LNCaP clone FGC (cell line): Measurements from ENCODE around the gene CFAP61.

Experiments
- DNase-seq: peaks from one replicate; pipeline ENCODE4 v3.0.0-alpha.2; 2011; ENCODE audit warnings: low read depth
- H3K4me3 ChIP-seq: 2 replicates; pipeline ENCODE4 v1.5.1; 2011; ENCODE audit warnings: mild to moderate bottlenecking, low read depth, low read length, control low read depth
- CTCF ChIP-seq: IDR thresholded peaks from 2 replicates; pipeline ENCODE4 v1.5.1; 2012; ENCODE audit warnings: mild to moderate bottlenecking; ENCODE audit not compliant: control insufficient read depth, insufficient read depth; ENCODE audit errors: extremely low read depth

CFAP61 gene

GRCh38 chr20:20188647-20189046 lies 136.3 kb downstream of the CFAP61 start:
- TF ChIP-seq CTCF, result no peak
- no peak for DNase-seq
- H3K4me3 ChIP-seq, result no peak overlapping the region

DNA sequence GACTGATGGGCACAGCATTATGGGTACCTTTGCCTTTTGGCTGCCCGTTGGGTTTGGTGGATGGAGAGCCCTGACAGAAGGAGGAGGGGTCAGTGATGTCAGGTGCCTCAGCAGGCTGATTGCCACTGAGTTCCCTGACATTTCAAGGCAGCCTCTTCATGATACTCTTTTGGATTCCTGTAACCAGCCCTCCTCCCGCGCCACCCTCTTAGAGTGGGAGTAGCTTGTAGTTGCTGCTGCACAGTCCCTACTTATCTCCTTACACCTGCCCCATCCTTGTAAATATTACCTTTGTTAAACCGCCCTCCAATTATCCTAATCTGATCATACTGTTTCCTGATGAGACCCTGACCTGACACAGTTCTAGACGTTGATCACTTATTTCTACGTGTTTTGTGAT lies 140.0 kb downstream of the CFAP61 start:
- H3K4me3 ChIP-seq, result no peak overlapping the region
- TF ChIP-seq CTCF, result no peak
- DNase-seq, result no peak

DNA sequence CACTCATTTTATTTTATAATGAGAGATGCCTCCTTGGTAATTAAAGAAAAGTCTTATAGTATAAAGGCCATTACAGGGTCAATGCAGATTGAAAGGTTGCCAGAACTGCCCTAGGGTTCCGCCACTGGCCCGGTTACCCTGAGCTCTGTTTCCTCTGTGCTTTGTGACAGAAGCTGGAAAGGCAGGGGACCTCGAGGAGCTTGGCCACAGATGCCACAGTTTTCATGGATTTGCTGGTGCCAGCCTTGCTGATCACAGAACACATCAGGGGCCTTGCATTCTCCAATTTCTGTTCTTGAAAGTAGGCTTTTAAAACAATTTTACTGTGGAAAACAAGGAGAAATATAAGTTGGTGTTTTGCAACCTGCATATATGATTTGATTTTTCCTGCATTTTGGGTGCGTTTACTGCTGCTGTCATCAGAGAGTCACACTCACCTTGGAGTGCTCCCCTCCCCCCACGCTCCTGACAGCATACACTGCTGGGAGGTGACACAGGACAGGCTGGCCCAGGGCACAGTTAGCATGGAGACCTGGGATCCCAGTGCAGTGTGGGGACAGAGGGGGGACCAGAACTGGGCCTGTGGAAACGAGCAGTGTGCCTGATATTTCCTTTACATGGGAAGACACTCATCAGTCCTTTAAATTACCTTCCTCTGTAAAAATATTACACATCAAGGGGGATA lies 142.8 kb downstream of the CFAP61 start:
- no peak for TF ChIP-seq CTCF
- DNase-seq, result no peak
- H3K4me3 ChIP-seq, result no peak overlapping the region

GRCh38 chr20:20196610-20197009 lies 144.3 kb downstream of the CFAP61 start:
- no peak for TF ChIP-seq CTCF
- no peak for DNase-seq
- no peak overlapping the region for H3K4me3 ChIP-seq

GRCh38 chr20:20198011-20198410 lies 145.7 kb downstream of the CFAP61 start:
- no peak overlapping the region for H3K4me3 ChIP-seq
- TF ChIP-seq CTCF, result no peak
- no peak for DNase-seq

DNA sequence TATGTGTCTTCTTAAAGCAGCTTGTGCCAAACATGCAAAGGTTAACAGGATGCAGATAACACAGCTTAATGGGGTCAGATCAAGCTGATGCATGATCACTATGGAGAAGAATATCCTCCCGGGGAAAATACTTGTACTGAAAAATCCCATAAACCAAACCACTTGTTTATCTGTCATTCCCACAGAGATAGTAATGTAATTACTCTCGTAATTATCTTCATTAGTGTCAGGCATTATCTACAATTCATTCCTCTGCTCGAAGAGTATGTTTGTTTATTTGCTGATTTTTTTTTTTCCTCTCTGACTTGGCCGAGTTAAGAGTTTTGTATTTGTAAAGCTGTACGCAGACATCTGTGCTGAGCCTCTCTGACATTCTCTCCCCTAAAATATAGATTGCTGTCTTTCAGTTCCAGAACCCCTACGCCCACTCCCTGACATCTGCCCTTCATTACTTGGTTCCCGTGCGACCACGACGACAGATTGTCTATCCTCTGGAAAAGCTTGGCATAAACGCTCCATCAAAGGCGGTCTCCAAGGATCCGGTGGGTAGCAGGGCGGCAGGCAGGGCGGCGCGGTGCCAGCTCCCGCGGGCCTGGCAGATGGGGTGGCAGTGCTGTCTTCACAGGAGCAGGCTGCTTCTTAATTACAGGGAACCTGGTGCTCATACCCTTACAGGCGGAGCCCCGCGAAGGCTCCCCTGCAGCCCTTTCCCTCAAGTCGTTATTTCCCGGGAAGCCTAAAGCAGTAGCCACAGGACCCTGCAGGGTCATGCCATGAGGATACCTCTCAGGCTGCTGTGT lies 147.2 kb downstream of the CFAP61 start:
- no peak for DNase-seq
- H3K4me3 ChIP-seq, result no peak overlapping the region
- TF ChIP-seq CTCF, result no peak
